ENCODE results near the gene KPNA1.
"Not testable (repeated sequence)": the region's sequence is repeated elsewhere in the genome, so short reads cannot be mapped to it uniquely, and the experiment has no call there.

Gene KPNA1

DNA sequence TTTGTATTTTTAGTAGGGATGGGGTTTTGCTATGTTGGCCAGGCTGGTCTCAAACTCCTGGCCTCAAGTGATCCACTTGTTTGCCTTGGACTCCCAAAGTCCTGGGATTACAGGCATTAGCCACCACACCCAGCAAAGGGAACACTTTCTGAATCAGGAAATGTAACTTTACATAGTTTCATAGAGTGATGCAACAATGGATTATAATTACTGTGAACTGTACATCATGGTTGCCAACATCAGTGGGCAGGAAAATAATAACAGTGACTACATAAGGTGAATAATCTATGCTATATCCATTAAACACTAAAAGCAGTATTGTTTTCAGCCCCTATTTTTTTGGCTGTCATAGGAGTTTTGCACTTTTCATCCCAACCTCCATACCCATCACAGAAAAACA is 5.0 kb upstream of the KPNA1 start:
- no peak for DNase-seq

DNA sequence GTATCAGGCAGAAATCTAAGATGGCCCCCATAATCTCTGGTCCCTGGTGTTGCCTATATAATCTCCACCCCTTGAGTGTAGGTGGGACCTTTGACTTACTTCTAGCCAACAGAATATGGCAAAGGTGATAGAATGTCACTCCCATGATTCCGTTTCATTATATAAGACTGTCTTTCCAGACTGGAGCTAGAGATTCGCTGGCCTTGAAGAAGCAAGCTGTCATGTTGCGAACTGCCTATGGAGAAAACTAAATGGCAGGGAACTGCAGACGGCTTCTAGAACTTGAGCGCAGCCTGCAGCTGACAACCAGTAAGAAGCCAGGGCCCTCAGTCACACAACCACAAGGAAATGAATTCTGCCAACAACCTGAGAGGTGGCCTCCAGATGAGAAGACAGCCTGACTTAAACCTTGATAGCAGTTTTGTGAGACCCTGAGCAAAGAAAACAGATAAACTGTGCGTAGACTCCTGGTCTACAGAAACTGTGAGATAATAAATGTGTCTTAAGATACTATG is 2.2 kb upstream of the KPNA1 start:
- no peak for DNase-seq

DNA sequence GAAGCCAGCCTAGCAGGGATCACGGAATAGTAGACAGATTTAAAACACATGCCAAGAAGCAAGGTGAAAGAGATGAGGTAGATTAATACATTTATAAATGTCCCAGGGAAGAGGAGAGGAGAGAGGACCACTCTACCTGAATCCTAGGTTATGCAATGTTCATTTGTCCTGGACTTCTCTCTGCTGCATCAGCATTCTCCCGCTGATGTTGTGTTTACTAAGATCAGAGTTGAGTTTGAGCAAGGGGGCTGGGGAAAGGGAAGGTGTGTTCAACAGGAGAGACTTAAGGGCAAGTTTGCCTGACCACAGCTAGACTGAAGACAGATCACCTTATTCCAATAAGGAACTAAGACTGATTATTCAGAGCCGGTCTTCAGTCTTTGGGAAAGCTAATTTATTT is 1.1 kb upstream of the KPNA1 start:
- DNase-seq = no peak

DNA sequence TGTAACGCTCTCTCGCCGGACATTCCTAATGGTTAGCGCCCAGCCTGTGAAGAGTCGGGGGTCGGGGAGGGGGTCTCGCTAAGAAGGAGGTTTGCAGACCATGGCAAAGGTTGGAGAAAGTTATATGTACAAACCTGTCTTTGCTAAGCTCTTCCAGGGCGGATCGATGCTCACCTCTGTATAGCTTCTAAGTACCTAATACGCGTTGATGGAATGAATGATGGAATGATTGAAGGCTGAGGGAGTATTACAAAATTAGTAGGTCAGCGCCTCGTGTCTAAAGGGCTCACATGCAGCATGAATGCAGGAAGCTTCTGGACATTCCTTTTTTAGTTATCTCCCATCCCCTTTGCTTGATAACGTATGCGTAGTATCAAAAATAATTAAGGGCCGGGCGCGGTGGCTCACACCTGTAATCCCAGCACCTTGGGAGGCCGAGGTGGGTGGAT is 305 bp upstream of the KPNA1 start:
- no peak for DNase-seq

DNA sequence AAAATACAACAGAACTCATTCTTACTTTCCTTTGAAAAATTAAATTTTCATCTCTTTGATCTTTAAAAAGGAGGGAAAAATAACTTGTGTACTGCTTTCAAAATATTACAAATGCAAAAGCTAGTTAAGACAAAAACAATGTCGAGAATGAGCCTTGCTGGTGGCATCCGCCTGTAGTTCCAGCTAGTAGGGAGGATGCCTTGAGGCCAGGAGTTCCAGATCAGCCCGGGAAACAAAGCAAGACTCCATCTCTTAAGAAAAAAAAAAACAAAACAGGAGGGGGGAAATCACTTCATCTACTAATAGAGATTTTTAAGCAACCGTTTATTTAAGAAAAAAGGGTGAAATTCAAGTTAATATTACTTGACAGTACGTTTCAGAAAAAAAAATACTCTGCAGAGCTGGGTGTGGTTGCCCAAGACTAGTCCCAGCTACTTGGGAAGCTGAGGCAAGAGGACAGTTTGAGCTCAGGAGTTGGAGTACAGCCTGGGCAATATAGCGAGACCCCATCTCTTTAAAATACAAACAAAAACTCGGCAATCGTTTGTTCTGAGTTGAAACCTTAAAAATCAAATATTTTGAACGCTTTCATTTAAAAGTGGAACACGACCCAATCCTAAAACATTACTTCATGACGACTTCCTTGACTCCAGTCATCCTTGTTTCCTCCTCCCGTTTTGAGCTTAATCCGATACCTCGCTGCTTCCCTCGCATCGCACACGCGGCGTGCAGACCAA is 1.2 kb downstream of the KPNA1 start:
- no peak for DNase-seq

DNA sequence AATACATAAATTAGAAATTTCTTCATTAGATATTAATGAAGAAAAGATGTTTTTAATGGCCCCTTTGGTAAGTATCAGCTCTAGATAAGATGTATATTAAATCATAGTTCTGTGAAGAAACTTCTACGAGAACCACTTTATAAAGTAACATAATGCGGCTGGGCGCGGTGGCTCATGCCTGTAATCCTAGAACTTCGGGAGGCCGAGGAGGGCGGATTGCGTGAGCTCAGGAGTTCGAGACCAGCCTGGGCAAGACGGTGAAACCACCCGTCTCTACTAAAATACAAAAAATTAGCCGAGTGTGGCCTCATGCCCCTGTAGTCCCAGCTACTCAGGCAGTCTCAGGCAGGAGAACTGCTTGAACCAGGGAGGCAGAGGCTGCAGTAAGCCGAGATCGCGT is 2.5 kb downstream of the KPNA1 start:
- no peak for DNase-seq

DNA sequence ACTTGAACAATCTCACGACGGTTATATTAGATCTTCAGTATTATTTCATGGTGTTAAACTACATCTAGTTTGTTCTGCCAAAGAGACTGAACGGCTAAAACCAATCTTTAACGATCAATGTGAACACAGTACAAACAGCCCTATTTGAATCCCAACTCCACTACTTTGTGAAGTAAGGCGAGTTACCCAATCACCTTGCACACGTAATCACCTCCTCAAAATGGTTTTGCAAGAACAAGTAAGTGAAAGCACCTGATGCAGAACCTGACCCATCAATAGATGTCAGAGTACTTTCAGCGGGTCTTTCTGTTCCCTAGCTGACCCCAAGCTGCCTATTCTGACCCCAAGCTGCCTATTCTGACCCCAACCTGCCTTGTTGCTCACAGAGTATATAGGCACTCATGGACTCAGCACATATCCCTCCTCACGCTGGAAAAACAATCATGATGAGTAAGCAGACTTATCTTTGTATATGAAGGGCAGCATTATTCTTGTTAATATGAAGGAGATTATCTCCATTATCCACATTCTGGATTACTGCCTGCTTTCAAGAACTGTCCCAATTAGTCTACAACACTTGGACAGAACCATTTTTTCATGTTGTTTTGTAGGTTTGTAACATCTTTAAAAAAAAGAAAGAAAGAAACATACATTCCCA is 3.7 kb downstream of the KPNA1 start:
- no peak for DNase-seq

DNA sequence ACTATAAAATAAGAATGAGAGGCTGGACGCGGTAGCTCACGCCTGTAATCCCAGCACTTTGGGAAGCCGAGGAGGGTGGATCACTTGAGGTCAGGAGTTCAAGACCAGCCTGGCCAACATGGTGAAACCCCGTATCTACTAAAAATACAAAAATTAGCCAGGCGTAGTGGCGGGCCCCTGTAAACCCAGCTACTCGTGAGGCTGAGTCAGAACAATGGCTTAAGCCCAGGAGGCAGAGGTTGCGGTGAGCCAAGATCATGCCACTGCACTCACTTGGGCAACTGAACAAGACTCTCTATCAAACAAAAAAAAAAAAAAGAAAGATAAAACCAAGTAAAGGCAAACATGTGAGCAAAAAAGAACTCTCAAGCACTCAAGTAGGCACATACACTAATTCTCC is 5.8 kb downstream of the KPNA1 start:
- DNase-seq = not testable (repeated sequence)

DNA sequence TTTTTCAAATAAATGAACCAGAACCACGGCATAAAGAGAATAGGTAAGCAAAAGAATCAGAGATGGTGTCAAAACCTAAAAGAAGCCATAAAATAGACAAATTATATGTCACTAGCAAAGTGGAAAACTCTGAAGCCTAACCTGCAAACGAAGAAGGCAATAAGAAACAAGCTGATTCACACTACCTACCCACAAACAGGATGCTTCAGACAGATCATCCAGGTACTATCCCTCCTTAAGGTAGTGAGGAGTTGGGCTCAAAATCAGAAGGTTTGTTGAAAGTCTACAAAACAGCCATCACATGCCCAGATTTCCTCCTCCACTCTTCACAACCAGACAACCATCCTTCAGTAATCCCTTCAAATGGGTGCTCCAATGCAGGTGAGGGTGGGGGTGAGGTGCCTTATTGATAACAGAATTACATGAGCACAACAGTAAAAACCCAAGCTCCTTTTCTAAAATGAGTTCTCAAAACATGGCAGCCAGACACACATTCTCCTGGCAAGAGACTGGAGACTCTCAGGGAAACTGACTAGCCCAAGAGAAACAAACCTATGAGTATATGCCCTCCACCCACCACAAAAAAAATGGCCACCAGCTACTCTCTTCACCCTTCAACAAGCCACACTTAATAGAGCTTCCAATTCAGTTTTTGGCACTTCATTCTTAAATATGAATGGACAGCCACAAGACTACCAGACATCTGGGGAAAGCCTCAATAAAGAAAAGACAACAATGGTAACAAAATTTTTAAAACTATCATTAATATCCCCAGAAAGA is 6.4 kb downstream of the KPNA1 start:
- DNase-seq = no peak

DNA sequence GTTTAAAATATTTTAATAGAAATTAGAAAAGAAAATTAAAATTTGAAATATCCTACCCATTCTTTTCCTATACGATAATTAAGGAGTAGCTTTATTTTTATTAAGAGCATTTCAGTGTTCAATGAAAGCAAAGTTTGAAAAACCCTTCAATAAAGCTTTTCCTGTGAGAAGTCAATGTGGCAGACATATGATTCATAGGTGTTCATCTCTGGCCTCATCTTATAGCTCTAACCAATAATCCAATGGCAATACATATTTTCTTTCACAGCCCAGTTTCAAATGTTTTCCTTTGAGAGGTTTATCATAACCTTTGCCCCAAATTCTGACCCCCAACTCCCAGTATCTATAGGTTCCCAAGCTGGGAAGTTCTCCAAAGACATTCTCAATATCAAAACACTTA is 8.3 kb downstream of the KPNA1 start:
- no peak for DNase-seq

DNA sequence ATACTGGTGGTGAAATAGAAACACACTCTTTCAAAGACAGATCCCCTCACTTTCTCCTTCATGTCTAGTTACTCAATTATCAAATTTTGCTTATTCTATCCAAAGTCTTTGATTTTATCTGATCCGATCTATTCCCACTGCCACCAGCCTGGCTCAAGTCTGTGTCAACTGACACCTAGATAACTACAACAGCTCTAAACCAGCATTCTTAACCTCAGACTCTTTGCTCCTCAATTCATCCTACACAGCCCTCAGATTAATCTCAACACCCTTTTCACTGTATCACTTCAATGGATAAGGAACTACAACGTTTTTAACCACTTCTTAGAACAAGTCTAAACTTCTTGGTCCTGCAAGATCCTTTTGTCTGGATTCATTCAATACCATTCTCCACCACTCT is 9.1 kb downstream of the KPNA1 start:
- no peak for DNase-seq

DNA sequence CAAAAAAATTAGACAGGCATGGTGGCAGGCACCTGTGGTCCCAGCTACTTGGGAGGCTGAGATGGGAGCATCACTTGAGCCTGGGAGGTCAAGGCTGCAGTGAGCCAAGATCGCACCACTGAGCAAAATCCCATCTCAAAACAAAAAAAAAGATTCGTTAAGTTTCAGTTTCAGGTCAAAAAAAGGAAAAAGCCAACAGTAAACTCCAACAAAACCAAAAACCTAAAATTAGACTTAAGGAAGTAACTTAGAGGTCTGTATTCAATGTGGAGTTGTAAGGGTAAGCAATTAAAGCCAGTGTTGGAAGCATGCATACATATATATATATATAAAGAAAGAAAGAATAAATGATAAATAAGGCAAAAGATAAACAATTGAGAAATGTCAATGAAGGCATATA is 11.8 kb downstream of the KPNA1 start:
- no peak for DNase-seq

DNA sequence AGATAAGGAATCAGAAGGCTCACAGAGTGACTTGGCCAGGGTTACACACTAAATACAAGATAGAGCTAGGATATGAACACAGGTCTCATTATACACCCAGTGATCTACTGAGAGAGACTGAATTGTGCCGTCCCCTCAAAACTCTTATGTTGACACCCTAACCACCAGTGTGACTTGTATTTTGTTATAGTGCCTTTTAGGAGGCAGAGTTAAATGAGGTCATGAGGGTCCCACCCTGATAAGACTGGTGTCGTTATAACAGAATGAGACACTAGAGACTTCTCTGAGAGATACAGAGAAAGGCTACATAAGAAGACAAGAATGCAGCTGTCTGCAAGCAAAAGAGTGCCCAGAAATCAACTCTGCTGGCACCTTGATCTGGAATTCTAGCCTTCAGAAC is 12.6 kb downstream of the KPNA1 start:
- DNase-seq = no peak

DNA sequence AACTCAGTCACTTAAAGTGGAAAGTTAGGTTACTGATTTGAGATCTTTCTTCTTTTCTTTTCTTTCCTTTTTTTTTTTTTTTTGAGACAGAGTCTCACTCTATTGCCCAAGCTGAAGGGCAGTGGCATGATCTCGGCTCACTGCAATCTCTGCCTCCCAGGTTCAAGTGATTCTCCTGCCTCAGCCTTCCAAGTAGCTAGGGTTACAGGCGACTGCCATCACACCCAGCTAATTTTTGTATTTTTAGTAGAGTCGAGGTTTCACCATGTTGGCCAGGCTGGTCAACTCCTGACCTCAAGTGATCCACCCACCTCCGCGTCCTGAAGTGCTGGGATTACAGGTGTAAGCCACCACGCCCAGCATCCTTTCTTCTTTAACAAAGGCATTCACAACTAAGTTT is 13.8 kb downstream of the KPNA1 start:
- DNase-seq = not testable (repeated sequence)

DNA sequence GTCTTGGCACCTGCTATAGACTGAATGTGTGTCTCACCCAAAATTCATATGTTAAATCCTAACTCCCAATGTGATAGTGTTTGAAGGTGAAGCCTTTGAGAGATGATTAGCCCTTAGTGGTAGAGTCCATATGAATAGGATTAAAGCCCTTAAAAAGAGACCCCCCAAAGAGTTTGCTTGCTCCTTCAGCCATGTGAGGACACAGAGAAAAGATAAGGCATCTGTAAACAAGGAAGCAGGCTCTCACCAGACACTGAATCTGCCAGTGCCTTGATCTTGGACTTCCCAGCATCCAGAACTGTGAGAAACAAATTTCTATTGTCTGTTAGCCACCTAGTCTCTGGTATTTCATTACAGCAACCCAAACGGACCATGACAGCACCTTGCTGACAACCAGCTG is 16.6 kb downstream of the KPNA1 start:
- no peak for DNase-seq

DNA sequence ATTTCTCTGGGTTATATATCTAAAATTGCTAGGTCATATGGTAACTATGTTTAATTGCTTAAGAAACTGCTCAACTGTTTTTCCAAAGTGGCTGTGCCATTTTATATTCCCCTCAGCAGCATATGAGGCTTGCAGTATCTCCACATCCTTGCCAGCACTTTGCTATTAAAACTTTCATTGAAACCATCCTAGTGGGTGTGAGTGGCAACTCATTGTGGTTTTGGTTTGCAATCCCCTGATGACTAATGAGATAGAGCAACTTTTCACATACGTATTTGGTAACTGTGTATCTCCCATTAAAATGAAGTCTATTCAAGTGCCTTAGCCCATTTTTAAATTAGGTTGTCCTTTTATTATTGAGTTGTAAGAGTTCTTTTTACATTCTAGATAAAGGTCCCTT is 17.3 kb downstream of the KPNA1 start:
- DNase-seq = no peak

DNA sequence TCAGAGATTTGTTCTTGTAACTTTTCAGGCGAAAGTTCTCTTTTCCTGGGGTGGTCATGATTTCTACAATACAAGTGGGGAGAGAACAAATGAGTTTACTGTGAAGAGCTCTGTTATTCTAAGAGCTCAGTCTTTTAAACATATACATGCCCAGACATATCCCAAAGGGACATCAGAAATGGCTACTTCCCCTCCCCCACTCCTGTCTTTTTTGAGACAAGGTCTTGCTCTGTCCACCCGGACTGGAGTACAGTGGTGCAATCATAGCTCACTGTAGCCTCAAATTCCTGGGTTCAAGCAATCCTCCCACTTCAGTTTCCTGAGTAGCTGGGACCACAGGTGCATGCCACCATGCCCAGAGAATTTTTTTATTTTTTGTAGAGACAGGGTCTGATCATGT is 18.2 kb downstream of the KPNA1 start:
- no peak for DNase-seq

DNA sequence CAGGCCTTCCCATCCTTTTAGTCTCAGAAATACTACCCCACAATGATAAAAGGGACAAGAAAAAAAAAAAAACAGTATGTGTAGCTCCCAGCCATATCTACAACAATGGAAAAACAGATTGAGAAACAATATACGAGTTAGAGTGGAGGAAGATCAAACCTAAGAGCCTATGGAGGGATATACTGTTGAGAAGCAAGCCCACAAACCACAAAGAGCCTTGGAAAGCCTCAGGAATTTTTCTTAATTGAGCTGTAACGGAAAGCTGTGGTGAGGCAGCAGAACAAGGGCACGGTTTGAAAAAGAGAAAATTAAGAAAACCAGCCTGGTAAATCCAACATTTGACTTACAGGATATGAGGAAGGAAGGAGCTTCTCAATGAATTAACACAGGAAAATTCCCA is 21.4 kb downstream of the KPNA1 start:
- no peak for DNase-seq

DNA sequence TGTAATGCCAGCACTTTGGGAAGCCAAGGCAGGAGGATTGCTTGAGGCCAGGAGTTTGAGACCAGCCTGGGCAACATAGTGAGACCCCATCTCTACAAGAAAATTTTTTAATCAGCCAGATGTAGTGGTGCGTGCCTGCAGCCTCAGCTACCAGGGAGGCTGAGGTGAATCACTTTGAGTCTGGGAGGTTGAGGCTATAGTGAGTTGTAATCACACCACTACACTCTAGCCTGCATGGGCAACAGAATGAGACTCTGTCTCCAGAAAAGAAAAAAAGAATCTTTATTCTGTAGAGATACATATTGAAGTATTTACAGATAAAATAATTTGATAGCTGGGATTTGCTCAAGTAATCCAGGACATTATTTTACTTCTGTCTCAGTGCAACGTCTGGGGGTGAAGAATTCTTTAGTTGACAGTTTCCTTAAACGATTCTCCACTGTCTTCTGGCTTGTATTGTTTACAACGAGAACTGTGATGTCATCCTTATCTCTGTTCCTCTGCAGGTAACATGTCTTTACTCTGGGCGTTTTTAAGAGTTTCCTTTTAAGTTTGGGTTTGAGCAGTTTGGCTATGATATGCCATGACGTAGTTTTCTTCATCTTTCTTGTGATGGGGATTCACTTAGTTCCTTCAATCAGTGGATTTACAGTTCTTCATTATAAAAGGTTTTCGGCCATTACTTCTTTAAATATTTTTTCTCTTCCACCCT is 26.3 kb downstream of the KPNA1 start:
- no peak for DNase-seq

DNA sequence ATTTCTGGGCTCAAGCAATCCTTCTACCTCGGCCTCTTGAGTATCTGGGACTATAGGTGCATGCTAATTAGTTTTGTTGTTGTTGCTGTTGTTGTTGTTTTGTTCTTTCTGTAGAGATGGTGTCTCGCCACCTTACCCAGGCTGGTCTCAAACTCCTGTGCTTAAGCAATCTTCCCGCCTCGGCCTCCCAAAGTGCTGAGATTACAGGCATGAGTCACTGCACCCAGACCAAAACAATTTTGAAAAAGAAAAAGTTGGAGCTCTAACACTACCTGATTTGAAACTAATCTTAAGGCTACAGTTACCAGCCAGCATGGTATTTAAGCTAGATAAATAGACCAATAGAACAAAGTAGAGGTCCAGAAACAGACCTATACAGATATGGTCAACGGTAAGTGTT is 29.8 kb downstream of the KPNA1 start:
- DNase-seq = no peak

DNA sequence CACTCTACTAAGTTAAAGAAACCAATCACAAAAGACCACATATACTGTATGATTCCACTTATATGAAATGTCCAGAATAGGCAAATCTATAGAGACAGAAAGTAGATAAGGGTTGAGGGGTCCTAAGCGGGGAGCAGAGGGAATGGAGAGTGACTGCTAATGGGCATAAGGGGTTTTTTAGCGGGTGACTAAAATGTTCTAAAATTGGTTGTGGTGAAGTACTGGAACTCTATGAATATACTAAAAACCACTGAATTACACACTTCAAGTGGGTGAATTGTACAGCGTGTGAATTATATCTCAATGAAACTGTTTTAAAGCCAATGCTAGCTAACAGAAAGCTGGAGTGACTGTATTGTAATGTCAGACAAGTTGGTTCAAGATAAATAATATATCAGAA is 33.3 kb downstream of the KPNA1 start:
- no peak for DNase-seq

DNA sequence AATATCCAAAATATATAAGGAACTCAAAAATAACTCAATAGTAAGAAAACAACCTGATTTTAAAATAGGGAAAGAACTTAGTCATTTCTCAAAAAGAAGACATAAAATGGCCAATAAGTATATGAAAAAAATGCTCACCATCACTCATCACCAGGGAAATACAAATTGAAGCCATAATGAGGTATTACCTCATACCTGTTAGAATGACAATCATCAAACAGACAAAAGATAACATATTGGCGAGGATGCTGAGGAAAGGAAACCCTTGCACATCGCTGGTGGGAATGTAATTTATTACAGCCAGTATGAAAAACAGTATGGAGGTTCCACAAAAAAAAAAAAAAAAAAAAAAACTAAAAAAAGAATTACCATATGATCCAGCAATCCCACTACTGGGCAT is 38.2 kb downstream of the KPNA1 start:
- DNase-seq = no peak

DNA sequence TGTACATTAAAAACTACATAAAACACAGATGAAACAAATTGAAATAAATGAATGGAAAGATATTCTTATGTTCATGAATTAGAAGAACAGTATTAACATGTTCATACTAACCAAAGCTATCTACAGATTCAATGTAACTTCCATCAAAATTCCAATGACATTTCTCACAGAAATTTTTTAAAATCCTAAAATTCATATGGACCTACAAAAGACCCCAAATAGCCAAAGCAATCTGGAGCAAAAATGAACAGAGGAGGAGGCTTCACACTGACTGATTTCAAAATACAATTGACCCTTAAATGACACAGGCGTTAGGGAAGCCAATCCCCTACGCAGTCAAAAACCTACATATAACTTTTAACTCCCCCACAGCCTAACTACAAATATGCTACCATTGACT is 39.4 kb downstream of the KPNA1 start:
- DNase-seq = no peak
